Spleen (tissue), 7 donors: ENCODE data around the gene PODXL.

Experiments
- POLR2A ChIP-seq, 3 donors: fragments of 450-650 bp; IDR thresholded peaks; one replicate each; pipeline ENCODE4 v1.5.1; 2017; ENCODE audit warnings: antibody characterized with exemption in 3 of 3, mild to moderate bottlenecking in 1 of 3
- TF ChIP-seq, protein P1 (sequence below), 11 experiments: fragments of 200-600 bp in 7 of 11; fragments of 450-650 bp in 4 of 11; sonication (generic) in 4 of 11; IDR thresholded peaks in 8 of 11; conservative IDR thresholded peaks in 3 of 11; 1 replicate in 7 of 11; 2 replicates in 4 of 11; pipeline versions ENCODE4 v1.4.0 to v1.8.0; 2016 to 2021; ENCODE audit warnings: antibody characterized with exemption in 11 of 11, inconsistent platforms in 4 of 11, mild to moderate bottlenecking in 1 of 11
- donor health status: DM: no; HTN: no; CAD: no; lungs with moderate emphysema.
- donor health status: DM: no; HTN: no; CAD: no.
- donor health status: DM: no; HTN: no; CAD: no.

DNA sequence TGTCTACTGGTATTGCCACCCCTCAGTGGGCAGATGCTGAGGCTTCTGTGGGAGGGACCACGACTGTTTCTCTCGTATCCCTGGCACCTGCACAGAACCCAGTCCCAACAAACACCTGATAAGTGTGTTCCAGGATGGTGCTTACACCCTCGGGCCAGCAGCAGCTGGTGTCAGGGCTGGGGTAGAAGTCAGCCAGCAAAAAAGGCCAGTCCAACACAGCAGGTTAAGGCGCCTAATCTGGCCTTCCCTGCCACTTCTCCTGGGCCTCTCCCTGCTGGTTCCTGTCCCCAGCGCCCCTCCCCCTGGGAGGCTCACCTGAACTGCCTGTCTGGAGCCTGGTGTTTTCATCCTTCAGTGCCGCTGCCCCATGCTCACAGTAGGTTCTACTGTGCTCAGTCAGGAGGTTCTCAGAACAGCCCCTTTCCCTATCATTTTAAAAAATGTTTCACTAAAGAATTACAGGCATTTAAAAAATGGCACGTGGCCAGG is 20.0 kb downstream of the PODXL start:
- TF ChIP-seq, protein P1, sequence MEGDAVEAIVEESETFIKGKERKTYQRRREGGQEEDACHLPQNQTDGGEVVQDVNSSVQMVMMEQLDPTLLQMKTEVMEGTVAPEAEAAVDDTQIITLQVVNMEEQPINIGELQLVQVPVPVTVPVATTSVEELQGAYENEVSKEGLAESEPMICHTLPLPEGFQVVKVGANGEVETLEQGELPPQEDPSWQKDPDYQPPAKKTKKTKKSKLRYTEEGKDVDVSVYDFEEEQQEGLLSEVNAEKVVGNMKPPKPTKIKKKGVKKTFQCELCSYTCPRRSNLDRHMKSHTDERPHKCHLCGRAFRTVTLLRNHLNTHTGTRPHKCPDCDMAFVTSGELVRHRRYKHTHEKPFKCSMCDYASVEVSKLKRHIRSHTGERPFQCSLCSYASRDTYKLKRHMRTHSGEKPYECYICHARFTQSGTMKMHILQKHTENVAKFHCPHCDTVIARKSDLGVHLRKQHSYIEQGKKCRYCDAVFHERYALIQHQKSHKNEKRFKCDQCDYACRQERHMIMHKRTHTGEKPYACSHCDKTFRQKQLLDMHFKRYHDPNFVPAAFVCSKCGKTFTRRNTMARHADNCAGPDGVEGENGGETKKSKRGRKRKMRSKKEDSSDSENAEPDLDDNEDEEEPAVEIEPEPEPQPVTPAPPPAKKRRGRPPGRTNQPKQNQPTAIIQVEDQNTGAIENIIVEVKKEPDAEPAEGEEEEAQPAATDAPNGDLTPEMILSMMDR (IDR thresholded peaks at IDR 0.05 in 8 of 11, conservative IDR thresholded peaks at IDR 0.05 in 3 of 11): no peak
- TF ChIP-seq POLR2A (IDR thresholded peaks at IDR 0.05): no peak
